Measurements from ENCODE around the gene NCOA1. TPM values are rescaled to one million over a fixed set of nuclear protein-coding genes. Genes with fewer than 3 reads are reported as not detected.
A peak's percentile ranks its signal among the peaks of the same experiment; 100 is the strongest.
"Not testable (repeated sequence)": the region's sequence is repeated elsewhere in the genome, so short reads cannot be mapped to it uniquely, and the experiment has no call there.

The NCOA1 gene
- total RNA-seq, 3 donors from 2014 or later: 34.8 to 55.6 (median 43.6) TPM

GRCh38 chr2:24592441-24593100 is 101.5 kb downstream of the NCOA1 start:
- Histone ChIP-seq H3K9me3 (no peaks in the 10 kb centered on the region), H3K36me3 (ENCODE audit: low read depth) (no peaks in the 10 kb centered on the region), H3K4me3 (no peak overlapping the region), H3K4me1 (ENCODE audit: low read depth) (no peaks in the 10 kb centered on the region)
- no peak for DNase-seq
- intact Hi-C loops (cut with DNase I, micrococcal nuclease): no loop called here
- ATAC-seq: no peak
- TF ChIP-seq CTCF (IDR thresholded peaks at IDR 0.05): no peak

GRCh38 chr2:24594283-24594682 is 103.2 kb downstream of the NCOA1 start:
- no peak for DNase-seq
- H3K4me3 ChIP-seq: no peak overlapping the region
- intact Hi-C loops (cut with DNase I, micrococcal nuclease): no loop called here
- no peak for ATAC-seq
- no peaks in the 10 kb centered on the region for H3K9me3 ChIP-seq
- H3K36me3 ChIP-seq (ENCODE audit: low read depth): no peaks in the 10 kb centered on the region
- no peaks in the 10 kb centered on the region for H3K4me1 ChIP-seq (ENCODE audit: low read depth)
- TF ChIP-seq CTCF (IDR thresholded peaks at IDR 0.05): no peak

- peaks cover 3% of the 10 kb centered on the region for H3K4me1 ChIP-seq (ENCODE audit: low read depth)
- H3K9me3 ChIP-seq: no peaks in the 10 kb centered on the region
- intact Hi-C loops (cut with DNase I, micrococcal nuclease): no loop called here
- no peak for ATAC-seq
- H3K36me3 ChIP-seq (ENCODE audit: low read depth): no peaks in the 10 kb centered on the region
- TF ChIP-seq CTCF (IDR thresholded peaks at IDR 0.05): no peak
- no peak for DNase-seq
- H3K4me3 ChIP-seq: no peak overlapping the region
Measured at GRCh38 chr2:24597181-24597870, 106.3 kb downstream of the NCOA1 start.

- intact Hi-C loops (cut with DNase I, micrococcal nuclease); H3K4me1 ChIP-seq (ENCODE audit: low read depth); DNase-seq; H3K4me3 ChIP-seq; H3K9me3 ChIP-seq; ATAC-seq; H3K36me3 ChIP-seq (ENCODE audit: low read depth): not testable (repeated sequence)
Measured at GRCh38 chr2:24600140-24600539, 109.1 kb downstream of the NCOA1 start.

GRCh38 chr2:24611631-24612030 is 120.6 kb downstream of the NCOA1 start:
- no peak for TF ChIP-seq CTCF (IDR thresholded peaks at IDR 0.05)
- Histone ChIP-seq H3K4me3 (no peak overlapping the region), H3K4me1 (ENCODE audit: low read depth) (no peaks in the 10 kb centered on the region), H3K9me3 (peaks cover 5% of the 10 kb centered on the region), H3K36me3 (ENCODE audit: low read depth) (no peaks in the 10 kb centered on the region)
- intact Hi-C loops (cut with DNase I, micrococcal nuclease): no loop called here
- DNase-seq: no peak
- ATAC-seq: no peak

- no peaks in the 10 kb centered on the region for H3K4me1 ChIP-seq (ENCODE audit: low read depth)
- no peak for TF ChIP-seq CTCF (IDR thresholded peaks at IDR 0.05)
- intact Hi-C loops (cut with DNase I, micrococcal nuclease): no loop called here
- H3K9me3 ChIP-seq: peaks cover 5% of the 10 kb centered on the region
- H3K36me3 ChIP-seq (ENCODE audit: low read depth): no peaks in the 10 kb centered on the region
- DNase-seq (peak in 1 of 3 donors; percentile 30), ATAC-seq (peak; percentile 72)
- no peak overlapping the region for H3K4me3 ChIP-seq
Measured at GRCh38 chr2:24613154-24613814, 122.2 kb downstream of the NCOA1 start.
